Esophagus squamous epithelium (tissue), 5 donors: ENCODE measurements around the gene B4GALT5. TPM values are rescaled to one million over a fixed set of nuclear protein-coding genes. Genes with fewer than 3 reads are reported as not detected.
A peak's percentile ranks its signal among the peaks of the same experiment; 100 is the strongest.

Experiments used
- DNase-seq: peaks from one replicate; lab custom pipeline; 2025; lab: John Stamatoyannopoulos, UW
- H3K27ac ChIP-seq, 4 donors: fragments of 200-600 bp; sonication (generic); one replicate each; pipeline ENCODE4 v1.5.1; 2016 to 2019; ENCODE audit warnings: mild to moderate bottlenecking in 1 of 4
- H3K27me3 ChIP-seq, 4 donors: fragments of 200-600 bp; sonication (generic); 1 replicate in 3 of 4; 2 replicates in 1 of 4; pipeline versions ENCODE4 v1.5.1 to v1.6.0; 2017 to 2021; ENCODE audit warnings: antibody characterized with exemption in 1 of 4
- H3K36me3 ChIP-seq, 3 donors: fragments of 200-600 bp; sonication (generic); one replicate each; pipeline ENCODE4 v1.5.1; 2016 to 2019
- H3K4me1 ChIP-seq, 3 donors: fragments of 200-600 bp; sonication (generic); one replicate each; pipeline ENCODE4 v1.5.1; 2017 to 2019
- H3K4me3 ChIP-seq, 4 donors: fragments of 200-600 bp; sonication (generic); 1 replicate in 3 of 4; 2 replicates in 1 of 4; pipeline ENCODE4 v1.5.1; 2016 to 2019; ENCODE audit warnings: mild to moderate bottlenecking in 2 of 4, moderate library complexity in 1 of 4
- H3K9me3 ChIP-seq, 3 donors: fragments of 200-600 bp; sonication (generic); one replicate each; pipeline ENCODE4 v1.5.1; 2016 to 2019
- CTCF ChIP-seq, 6 experiments: fragments of 450-650 bp in 4 of 6; fragments of 200-600 bp in 2 of 6; sonication (generic) in 2 of 6; IDR thresholded peaks; one replicate each; pipeline ENCODE4 v1.5.1; 2016 to 2019; ENCODE audit warnings: antibody characterized with exemption in 6 of 6, mild to moderate bottlenecking in 4 of 6, moderate library complexity in 4 of 6
- POLR2A ChIP-seq, 4 donors: fragments of 450-650 bp; IDR thresholded peaks; one replicate each; pipeline ENCODE4 v1.6.1; 2017; ENCODE audit warnings: antibody characterized with exemption in 4 of 4, mild to moderate bottlenecking in 4 of 4, moderate library complexity in 3 of 4
- WGBS, 2 donors: methylation state at CpG; one replicate each; pipeline ENCODE4 v1.1.5; 2018; 5-methylcytosine and 5-hydroxymethylcytosine counted together
- intact Hi-C: fragments of 100-400 bp; cut with DNase I; formaldehyde crosslinking; loops from one replicate; pipeline ENCODE4 v1.15.0; 2022
- small RNA-seq, 4 donors: library from RNA; depleted of rRNA; stranded (forward); fragments of <200 nt; gene quantifications; one replicate each; pipeline ENCODE3, GENCODE V24; 2016
- total RNA-seq, 4 donors: library from RNA; depleted of rRNA; stranded (reverse); fragments of >200 nt; gene quantifications; one replicate each; pipeline ENCODE4 v1.1.0, GENCODE V29; 2016
- donor health status: DM: yes; HTN: yes; CAD: no.

Gene B4GALT5
- total RNA-seq, 4 donors from 2014 or later = 24.1 to 34.2 (median 25.7) TPM

- peaks cover 0 to 7% (median 6%) of the 10 kb centered on the region in 3 donors for H3K9me3 ChIP-seq
- no peak overlapping the region for H3K4me3 ChIP-seq
- H3K36me3 ChIP-seq = no peaks in the 10 kb centered on the region
- H3K27ac ChIP-seq = peak overlapping the region; percentile 33 to 80 (median 75)
- intact Hi-C loops = no loop called here
- TF ChIP-seq CTCF (IDR thresholded peaks at IDR 0.05) (no peak), POLR2A (IDR thresholded peaks at IDR 0.05) (no peak)
- WGBS, 2 donors = 31 to 46% methylated on average over 9 to 11 of the region's 12 CpGs
- peaks cover 0 to 54% (median 27%) of the 10 kb centered on the region in 3 donors for H3K4me1 ChIP-seq
- DNase-seq = no peak
- peaks cover 0 to 42% (median 0%) of the 10 kb centered on the region in 4 donors for H3K27me3 ChIP-seq
Observed at GRCh38 chr20:49583669-49584417, 129.8 kb downstream of the B4GALT5 start.

GRCh38 chr20:49583343-49583668 is 130.4 kb downstream of the B4GALT5 start:
- intact Hi-C loops = no loop called here
- peaks cover 0 to 7% (median 6%) of the 10 kb centered on the region in 3 donors for H3K9me3 ChIP-seq
- 80 to 83% methylated on average over 4 of the region's 4 CpGs for WGBS, 2 donors
- TF ChIP-seq POLR2A (IDR thresholded peaks at IDR 0.05) = no peak
- no peak for TF ChIP-seq CTCF (IDR thresholded peaks at IDR 0.05)
- H3K4me1 ChIP-seq = peaks cover 0 to 56% (median 27%) of the 10 kb centered on the region in 3 donors
- H3K27me3 ChIP-seq = peaks cover 0 to 42% (median 0%) of the 10 kb centered on the region in 4 donors
- peak overlapping the region in 3 of 4 donors; percentile 32 to 80 (median 79) for H3K27ac ChIP-seq
- DNase-seq = no peak
- no peaks in the 10 kb centered on the region for H3K36me3 ChIP-seq
- H3K4me3 ChIP-seq = no peak overlapping the region

Small RNAs within 50 kb of the gene (small RNA-seq; reads per million reads assigned to genes)
- gene RN7SL197P (0 reads per million in 4 donors), gene SNRPFP1 (0 to 0.95 (median 0.04) reads per million in 4 donors)

Other genes with a start within 250 kb of the B4GALT5 start
- gene KCNB1, start 231.2 kb downstream of the B4GALT5 start, total RNA-seq = 1 to 10 TPM in 2 of 4 donors, under 1 TPM in 2; 0.11 to 3.6 (median 1.1) TPM
- 10 to 100 TPM in 2 of 4 donors, 1 to 10 TPM in 2; 1.6 to 34.1 (median 8.6) TPM for gene PTGIS, start 145.7 kb downstream of the B4GALT5 start, total RNA-seq
- 10 to 100 TPM; 11.5 to 14.1 (median 11.9) TPM for gene SLC9A8, start 99.0 kb upstream of the B4GALT5 start, total RNA-seq
- 1 to 10 TPM; 3.3 to 5.6 (median 4.0) TPM for gene SPATA2, start 201.7 kb upstream of the B4GALT5 start, total RNA-seq
- 100 to 1,000 TPM in 1 of 4 donors, 10 to 100 TPM in 3; 73.2 to 102 (median 79.7) TPM for gene RNF114, start 222.5 kb upstream of the B4GALT5 start, total RNA-seq